ENCODE data around the gene EHBP1. TPM values are rescaled to one million over a fixed set of nuclear protein-coding genes. Genes with fewer than 3 reads are reported as not detected.
A peak's percentile ranks its signal among the peaks of the same experiment; 100 is the strongest.

Gene EHBP1
- total RNA-seq, 1 donor from 2014 or later: 25.7 TPM

DNA sequence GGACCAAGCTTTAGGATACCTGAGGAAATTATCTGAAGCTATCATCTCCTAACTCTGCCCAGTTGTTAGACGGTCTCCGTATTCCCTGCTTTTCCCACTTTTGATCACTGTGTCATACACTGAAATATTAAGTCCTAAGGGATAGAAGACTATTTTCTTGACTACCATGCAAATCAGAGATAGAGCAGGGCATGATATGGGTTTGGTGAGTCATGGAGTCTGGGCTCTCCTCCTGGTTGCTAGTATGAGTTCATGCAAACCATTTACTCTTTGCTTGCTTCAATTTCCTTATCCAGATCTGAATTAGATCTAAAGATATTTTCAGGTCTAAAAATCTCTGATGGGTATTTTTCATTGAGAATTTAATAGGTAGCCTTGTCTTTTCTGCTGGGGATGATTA, 55.0 kb downstream of the EHBP1 start:
- ATAC-seq (no peak), DNase-seq (ENCODE audit: missing footprints) (no peak)
- intact Hi-C loops (cut with DNase I): no loop called here

DNA sequence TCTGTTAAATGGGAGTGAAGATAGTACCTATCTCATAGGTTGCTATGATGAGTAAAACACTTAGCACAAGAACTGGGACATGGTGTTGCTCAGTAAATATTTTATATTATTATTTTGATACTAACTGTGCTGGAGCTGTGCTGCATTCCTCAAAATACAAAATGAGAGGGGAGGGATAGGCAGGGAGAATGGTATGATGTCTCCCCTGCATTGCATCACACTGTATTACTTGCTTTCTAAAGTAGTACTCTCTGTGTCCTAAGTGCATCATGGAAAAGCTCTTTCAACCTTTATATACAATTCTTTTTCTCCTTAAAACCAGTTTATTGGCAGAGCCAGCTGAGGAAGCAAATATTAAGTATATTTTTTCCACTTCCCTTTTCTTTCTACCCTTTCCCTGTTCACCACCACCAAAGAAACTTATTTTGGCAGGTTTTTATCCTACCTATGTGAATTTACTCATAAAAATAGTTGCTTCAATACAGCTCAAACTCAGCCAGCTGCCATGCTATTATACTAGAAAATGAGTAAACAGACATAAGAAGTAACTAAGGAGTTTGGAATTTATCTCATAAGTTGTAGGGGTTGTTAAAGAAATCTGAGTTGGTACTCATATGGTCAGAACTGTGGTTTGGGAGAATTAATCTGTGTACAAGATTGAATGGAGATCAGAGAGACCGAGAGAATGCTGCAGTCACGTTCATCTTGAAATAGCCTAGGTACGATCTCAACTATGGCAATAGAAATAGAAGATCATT, 60.3 kb downstream of the EHBP1 start:
- DNase-seq (ENCODE audit: missing footprints) (no peak), ATAC-seq (no peak)
- intact Hi-C loops (cut with DNase I): no loop called here

DNA sequence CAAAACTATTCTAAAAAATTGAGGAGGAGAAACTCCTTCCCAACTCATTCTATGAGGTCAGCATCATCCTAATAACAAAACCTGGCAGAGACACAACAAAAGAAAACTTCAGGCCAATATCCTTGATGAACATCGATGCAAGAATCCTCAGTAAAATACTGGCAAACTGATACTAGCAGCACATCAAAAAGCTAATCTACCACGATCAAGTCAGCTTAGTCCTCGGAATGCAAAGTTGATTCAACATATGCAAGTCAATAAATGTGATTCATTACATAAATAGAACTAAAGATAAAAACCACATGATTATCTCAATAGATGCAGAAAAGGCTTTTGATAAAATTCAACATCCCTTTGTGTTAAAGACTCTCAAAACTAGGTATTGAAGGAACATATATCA, 63.1 kb downstream of the EHBP1 start:
- intact Hi-C loops (cut with DNase I): no loop called here
- DNase-seq (ENCODE audit: missing footprints): no peak
- no peak for ATAC-seq

DNA sequence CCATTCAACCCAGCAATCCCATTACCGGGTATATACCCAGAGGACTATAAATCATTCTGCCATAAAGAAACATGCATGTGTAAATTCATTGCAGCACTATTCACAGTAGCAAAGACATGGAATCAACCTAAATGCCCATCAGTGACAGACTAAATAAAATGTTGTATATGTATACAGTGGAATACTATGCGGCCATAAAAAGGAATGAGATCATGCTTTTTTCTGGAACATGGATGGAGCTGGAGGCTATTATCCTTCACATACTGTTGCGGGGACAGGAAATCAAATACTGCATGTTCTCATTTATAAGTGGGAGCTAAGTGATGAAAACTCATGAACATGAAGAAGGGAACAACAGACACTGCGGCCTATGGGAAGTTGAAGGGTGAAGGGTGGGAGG, 65.1 kb downstream of the EHBP1 start:
- intact Hi-C loops (cut with DNase I): loop anchor here (10.0 kb wide), 2 partner anchors 66 to 856 kb away; partner anchors contain the start of gene EHBP1
- DNase-seq (ENCODE audit: missing footprints): no peak
- no peak for ATAC-seq

- ATAC-seq: no peak
- DNase-seq (ENCODE audit: missing footprints): no peak
- intact Hi-C loops (cut with DNase I): loop anchor here (1.0 to 10.0 kb wide), 3 partner anchors 70 to 860 kb away; partner anchors contain the start of gene EHBP1
Observed at GRCh38 chr2:62774555-62775366, 69.2 kb downstream of the EHBP1 start.

DNA sequence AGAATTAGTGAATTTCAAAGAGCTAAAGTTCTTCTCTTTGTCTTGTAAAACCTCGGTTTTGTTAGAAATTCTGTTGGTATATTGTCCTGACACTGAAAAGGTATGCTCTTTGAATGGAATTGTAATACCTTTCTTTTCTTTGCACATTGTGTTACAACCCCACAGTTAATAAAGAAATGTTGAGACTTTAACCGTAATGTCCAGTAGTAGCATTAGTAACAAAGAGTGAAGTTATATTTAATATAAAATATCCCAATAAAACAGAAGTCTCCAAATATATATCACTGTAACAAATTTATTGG, 69.8 kb downstream of the EHBP1 start:
- ATAC-seq (no peak), DNase-seq (ENCODE audit: missing footprints) (no peak)
- intact Hi-C loops (cut with DNase I): loop anchor here (1.0 to 10.0 kb wide), 3 partner anchors 71 to 861 kb away; partner anchors contain the start of gene EHBP1

DNA sequence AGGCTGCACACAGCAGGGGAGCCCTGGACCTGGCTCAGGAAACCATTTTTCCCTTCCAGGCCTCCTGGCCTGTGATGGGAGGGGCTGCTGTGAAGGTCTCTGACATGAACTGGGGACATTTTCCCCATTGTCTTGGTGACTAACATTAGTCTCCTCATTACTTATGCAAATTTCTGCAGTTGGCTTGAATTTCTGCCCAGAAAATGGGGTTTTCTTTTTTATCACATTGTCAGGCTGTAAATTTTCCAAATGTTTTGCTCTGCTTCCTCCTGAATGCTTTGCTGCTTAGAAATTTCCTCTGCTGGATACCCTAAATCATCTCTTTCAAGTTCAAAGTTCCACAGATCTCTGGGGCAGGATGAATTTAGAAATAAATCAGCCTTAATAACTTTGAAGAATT, 78.2 kb downstream of the EHBP1 start:
- intact Hi-C loops (cut with DNase I): no loop called here
- DNase-seq (ENCODE audit: missing footprints) (no peak), ATAC-seq (no peak)

DNA sequence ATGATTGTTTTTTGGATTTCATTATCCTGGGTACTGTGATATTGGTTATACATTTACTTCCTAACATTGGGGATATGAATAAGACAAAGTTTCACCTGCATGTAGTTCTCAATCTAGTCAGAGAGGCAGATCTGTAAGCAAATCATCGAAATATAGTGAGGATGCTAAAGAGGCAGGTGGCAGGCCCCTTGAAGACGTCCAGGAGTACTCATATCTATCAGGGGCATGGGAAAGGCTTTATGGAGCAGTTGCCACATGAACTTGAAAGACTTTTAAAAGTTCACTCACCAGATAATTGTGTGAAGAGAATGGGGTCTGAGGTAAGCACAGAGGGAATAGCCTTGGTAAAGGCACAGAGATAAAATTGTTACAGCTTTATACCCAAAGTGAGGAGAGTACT, 78.8 kb downstream of the EHBP1 start:
- intact Hi-C loops (cut with DNase I): no loop called here
- DNase-seq (ENCODE audit: missing footprints) (no peak), ATAC-seq (no peak)

DNA sequence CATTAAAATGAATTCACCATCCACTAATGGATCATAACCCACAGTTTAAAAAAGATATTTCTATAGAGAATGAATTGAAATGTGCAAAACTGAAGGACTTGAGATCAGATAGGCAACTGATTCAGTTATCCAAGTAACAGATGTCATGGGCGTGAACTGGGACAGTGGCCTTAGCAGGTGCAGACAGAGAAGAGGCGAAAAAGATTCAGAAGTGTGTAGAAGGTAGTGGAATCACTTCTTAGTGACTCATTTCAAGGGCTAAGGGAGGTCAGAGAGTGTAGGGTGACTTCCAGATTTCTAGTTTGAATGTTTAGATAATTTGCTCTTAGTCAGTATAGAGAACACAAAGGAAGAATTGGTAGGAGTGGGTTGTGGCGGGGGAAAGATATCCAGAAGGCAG, 79.7 kb downstream of the EHBP1 start:
- ATAC-seq (no peak), DNase-seq (ENCODE audit: missing footprints) (no peak)
- intact Hi-C loops (cut with DNase I): loop anchor here (5.0 kb wide), 1 partner anchor 702 kb away; no protein-coding TSS in a partner anchor

DNA sequence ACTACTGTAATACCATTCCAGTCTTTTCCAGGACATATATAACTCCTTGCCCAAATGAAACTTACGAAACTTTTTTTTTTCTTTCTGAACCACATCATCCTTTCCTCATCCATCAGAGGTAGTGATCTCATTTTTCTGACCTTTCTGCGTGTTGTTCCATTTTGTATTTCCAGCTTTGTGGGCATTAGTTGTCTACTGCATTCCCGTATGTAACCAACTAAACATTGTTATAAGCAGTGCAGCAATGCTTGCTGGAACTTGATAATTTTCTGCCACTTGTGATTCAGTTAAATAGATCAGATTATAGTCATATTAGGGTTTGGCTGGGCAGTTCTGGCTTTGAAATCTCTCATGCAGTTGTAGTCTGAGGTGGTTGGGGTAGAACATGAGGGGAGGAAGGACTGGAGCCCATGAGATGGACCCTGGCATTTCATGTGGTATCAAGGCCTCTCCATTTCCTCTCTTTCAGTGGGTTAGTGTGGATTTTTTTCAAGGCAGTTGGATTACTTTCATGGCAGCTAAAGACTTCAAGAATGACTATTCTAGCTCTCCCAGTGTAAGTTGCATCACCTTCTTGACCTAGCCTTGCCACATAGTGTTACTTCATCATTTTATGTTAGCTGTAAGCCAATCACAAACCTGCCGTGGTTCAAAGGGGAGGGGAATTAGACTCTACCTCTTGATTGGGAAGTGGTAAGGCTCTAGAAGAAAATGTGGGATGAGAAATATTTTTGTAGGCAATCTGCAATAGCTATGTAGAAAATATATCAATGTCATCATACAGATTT, 80.5 kb downstream of the EHBP1 start:
- DNase-seq (ENCODE audit: missing footprints) (no peak), ATAC-seq (no peak)
- intact Hi-C loops (cut with DNase I): loop anchor here (5.0 kb wide), 1 partner anchor 701 kb away; no protein-coding TSS in a partner anchor

DNA sequence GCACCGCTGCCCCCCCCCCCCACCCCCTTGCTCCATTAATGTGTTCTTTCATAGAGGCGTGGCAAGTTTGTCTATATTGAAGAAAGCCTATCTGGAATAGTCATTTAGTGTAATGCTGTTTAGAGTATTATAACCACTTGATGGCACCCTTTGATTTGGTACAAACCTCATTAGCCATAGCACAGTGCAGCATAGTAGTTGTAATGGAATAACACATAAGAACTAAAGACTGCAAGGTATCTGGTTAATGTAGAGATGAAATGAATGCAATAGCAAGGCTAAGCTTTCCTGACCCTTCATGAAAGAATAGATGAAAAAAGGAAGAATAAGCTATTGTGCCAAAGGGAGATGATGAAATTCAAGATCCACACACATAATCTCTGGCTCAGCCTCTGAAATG, 81.9 kb downstream of the EHBP1 start:
- intact Hi-C loops (cut with DNase I): loop anchor here (5.0 kb wide), 1 partner anchor 700 kb away; no protein-coding TSS in a partner anchor
- ATAC-seq (peak; percentile 69), DNase-seq (ENCODE audit: missing footprints) (no peak)

DNA sequence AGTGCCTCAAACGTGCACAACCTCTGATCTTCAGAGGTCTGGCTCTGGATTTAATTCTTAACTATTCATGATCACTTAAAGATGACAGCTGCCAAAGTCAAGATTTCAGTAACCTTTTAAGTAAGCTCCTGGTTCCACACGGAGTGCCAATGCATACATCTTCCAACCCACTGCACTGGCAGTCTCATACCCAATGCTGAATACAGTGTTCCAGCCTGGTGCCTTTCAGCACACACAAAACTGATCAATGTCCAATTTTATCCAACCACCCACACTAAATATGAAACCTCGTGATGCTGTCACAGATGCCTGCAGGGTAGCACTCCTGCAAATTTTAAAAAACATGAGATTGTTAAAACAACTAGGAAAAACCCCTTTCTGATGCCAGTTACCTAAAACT, 84.0 kb downstream of the EHBP1 start:
- intact Hi-C loops (cut with DNase I): loop anchor here (5.0 kb wide), 1 partner anchor 698 kb away; no protein-coding TSS in a partner anchor
- ATAC-seq: no peak
- no peak for DNase-seq (ENCODE audit: missing footprints)

- DNase-seq (ENCODE audit: missing footprints) (no peak), ATAC-seq (no peak)
- intact Hi-C loops (cut with DNase I): loop anchor here (5.0 kb wide), 1 partner anchor 697 kb away; no protein-coding TSS in a partner anchor
Observed at GRCh38 chr2:62789918-62790317, 84.4 kb downstream of the EHBP1 start.

DNA sequence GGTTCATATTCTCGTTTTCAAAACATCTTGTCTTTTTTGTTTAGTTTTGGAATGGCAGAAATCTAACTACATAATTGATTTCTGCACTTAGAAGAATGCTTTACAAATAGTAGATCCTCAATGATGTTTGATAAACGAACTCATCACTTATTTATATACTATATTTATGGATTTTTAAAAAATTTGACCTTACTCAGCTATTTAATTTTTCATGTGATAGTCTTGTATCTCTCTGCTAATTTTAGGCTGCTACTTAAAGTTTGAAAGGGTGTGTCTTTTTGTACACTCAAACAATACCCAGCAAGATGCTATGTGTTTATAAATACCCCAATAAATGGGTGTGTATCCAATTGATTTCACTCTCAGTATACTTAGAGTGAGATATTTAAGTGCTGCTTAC, 86.9 kb downstream of the EHBP1 start:
- intact Hi-C loops (cut with DNase I): no loop called here
- ATAC-seq: no peak
- no peak for DNase-seq (ENCODE audit: missing footprints)

DNA sequence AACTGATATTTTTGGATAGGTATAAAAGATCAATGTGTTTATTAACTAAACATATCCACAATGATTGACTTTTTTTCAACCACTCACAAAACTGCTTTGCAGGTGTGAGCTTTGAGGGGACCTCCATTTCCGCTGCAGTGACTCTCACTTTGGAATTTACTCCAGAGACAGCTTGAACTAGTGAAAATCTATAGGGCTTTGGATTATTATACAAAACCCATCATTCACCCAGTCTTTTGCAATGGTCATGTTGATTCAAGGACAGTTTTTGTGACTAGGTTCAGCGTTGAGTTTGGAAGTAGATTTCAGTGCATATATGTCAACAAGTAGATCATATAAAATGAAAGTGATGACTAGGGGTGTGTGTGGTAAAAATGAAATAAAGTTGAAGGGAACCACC, 87.7 kb downstream of the EHBP1 start:
- ATAC-seq: no peak
- intact Hi-C loops (cut with DNase I): no loop called here
- no peak for DNase-seq (ENCODE audit: missing footprints)

- DNase-seq (ENCODE audit: missing footprints) (no peak), ATAC-seq (no peak)
- intact Hi-C loops (cut with DNase I): no loop called here
Observed at GRCh38 chr2:62794791-62795190, 89.3 kb downstream of the EHBP1 start.

DNA sequence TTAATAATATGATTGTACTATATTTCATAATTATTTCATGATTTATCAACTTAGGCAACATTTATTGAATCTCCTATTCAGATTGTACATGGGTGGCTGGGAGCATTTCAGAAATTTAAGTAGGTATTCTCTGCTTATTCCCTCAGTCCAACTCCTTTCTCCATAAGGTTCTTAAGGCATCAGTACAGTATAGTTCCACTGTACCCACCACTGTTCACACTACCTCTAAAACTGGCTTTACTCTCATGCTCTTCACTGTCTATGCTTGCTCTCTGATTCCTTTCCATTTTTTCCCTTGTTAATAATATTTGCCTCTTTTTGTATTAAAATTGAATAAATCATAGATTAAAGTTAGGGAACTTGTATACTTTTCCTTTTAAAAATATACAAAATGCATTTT, 89.8 kb downstream of the EHBP1 start:
- DNase-seq (ENCODE audit: missing footprints): no peak
- ATAC-seq: no peak
- intact Hi-C loops (cut with DNase I): no loop called here

DNA sequence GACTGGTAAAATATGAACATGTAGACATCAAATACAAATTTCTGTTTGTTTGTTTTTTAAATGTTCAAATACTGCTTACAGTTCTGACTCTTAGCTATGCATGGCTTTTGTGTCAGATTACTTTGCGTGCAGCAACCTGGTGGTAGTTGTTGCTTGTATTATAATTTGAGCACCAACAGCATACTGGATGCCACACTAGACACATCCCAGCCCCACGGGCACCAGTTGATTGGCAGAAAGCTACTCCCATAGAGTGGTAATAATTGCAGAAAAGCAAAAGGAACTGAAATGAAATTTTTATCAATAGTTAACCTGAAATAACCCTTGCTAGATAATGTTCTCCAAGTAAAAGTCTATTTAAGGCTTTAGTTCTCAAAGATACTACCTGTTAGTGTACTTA, 91.6 kb downstream of the EHBP1 start:
- intact Hi-C loops (cut with DNase I): no loop called here
- no peak for DNase-seq (ENCODE audit: missing footprints)

DNA sequence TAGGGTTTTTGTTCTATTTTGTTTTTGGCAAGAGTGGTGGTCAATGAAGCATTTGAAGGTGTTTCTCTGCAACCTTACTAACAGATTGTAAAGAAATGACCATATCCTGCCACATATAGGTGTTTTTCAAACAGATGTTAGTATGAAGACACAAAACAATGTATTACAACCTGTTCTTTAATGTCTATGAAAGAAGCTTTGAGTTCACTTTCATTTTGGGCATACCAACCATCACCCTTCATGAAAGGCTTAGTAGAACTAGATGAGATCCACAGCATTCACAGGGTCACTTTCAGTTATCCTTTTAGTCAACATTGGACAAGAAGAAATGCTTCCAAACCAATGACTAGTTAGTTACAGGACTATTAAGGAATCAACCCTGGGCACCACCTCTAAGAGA, 95.1 kb downstream of the EHBP1 start:
- DNase-seq (ENCODE audit: missing footprints) (no peak), ATAC-seq (no peak)
- intact Hi-C loops (cut with DNase I): no loop called here

More for the DNA sequence above, 91.6 kb downstream of the EHBP1 start:
- no peak for ATAC-seq

Measured in Right ventricle myocardium inferior (tissue), 1 donor.